ENCODE data around the gene AQP1. TPM values are rescaled to one million over a fixed set of nuclear protein-coding genes. Genes with fewer than 3 reads are reported as not detected.

AQP1 gene
- total RNA-seq, 1 experiment from 2014 or later, result 0.49 TPM

- Histone ChIP-seq H3K4me1 (ENCODE audit: insufficient read depth, low read length, poor library complexity, severe bottlenecking) (no peaks in the 10 kb centered on the region), H3K36me3 (ENCODE audit: insufficient read depth, low read length, poor library complexity, severe bottlenecking) (no peaks in the 10 kb centered on the region), H3K4me3 (ENCODE audit: low read depth, low read length, poor library complexity, severe bottlenecking) (no peak overlapping the region), H3K27me3 (replicated peaks; ENCODE audit: insufficient read depth, low read depth, low read length, poor library complexity) (peaks cover 10% of the 10 kb centered on the region), H3K9me3 (ENCODE audit: low read depth, low read length, poor library complexity, severe bottlenecking) (no peaks in the 10 kb centered on the region), H3K27ac (ENCODE audit: low read depth, low read length, poor library complexity, severe bottlenecking) (no peak overlapping the region)
- POLR2A ChIA-PET (ENCODE audit: low non-redundant PET), result interaction anchor here (0.5 kb wide), 1 partner anchor 17 kb away, joined by 4 read pairs; no protein-coding TSS in a partner anchor
- DNase-seq (ENCODE audit: low spot score), result no peak
- CTCF ChIA-PET, result interaction anchor here (1.3 kb wide), 1 partner anchor 149 kb away, joined by 3 read pairs; no protein-coding TSS in a partner anchor
- BruUV-seq (replicated peaks), result no TSS peak
- intact Hi-C loops (cut with micrococcal nuclease; ENCODE audit: unreplicated experiment), result no loop called here
- TF ChIP-seq CTCF (conservative IDR thresholded peaks at IDR 0.05; ENCODE audit: low read depth, low read length) (no peak), EZH2 (IDR thresholded peaks at IDR 0.05; ENCODE audit: borderline replicate concordance, low read depth, low read length, poor library complexity, severe bottlenecking) (no peak)
Measured at GRCh38 chr7:30973292-30973691, 61.6 kb downstream of the AQP1 start.

- no peak overlapping the region for H3K4me3 ChIP-seq (ENCODE audit: low read depth, low read length, poor library complexity, severe bottlenecking)
- ChIA-PET POLR2A (ENCODE audit: low non-redundant PET) (interaction anchor here (0.5 kb wide), 1 partner anchor 17 kb away, joined by 4 read pairs; no protein-coding TSS in a partner anchor), CTCF (interaction anchor here (1.3 kb wide), 1 partner anchor 148 kb away, joined by 3 read pairs; no protein-coding TSS in a partner anchor)
- H3K4me1 ChIP-seq (ENCODE audit: insufficient read depth, low read length, poor library complexity, severe bottlenecking), result no peaks in the 10 kb centered on the region
- DNase-seq (ENCODE audit: low spot score), result no peak
- H3K36me3 ChIP-seq (ENCODE audit: insufficient read depth, low read length, poor library complexity, severe bottlenecking), result no peaks in the 10 kb centered on the region
- no peaks in the 10 kb centered on the region for H3K9me3 ChIP-seq (ENCODE audit: low read depth, low read length, poor library complexity, severe bottlenecking)
- BruUV-seq (replicated peaks), result no TSS peak
- no peak overlapping the region for H3K27ac ChIP-seq (ENCODE audit: low read depth, low read length, poor library complexity, severe bottlenecking)
- intact Hi-C loops (cut with micrococcal nuclease; ENCODE audit: unreplicated experiment), result no loop called here
- TF ChIP-seq EZH2 (IDR thresholded peaks at IDR 0.05; ENCODE audit: borderline replicate concordance, low read depth, low read length, poor library complexity, severe bottlenecking) (no peak), CTCF (conservative IDR thresholded peaks at IDR 0.05; ENCODE audit: low read depth, low read length) (no peak)
- H3K27me3 ChIP-seq (replicated peaks; ENCODE audit: insufficient read depth, low read depth, low read length, poor library complexity), result peaks cover 10% of the 10 kb centered on the region
Measured at GRCh38 chr7:30973791-30974604, 62.3 kb downstream of the AQP1 start.

GRCh38 chr7:30974605-30975255 lies 63.1 kb downstream of the AQP1 start:
- DNase-seq (ENCODE audit: low spot score), result peak; percentile 25
- no TSS peak for BruUV-seq (replicated peaks)
- TF ChIP-seq CTCF (conservative IDR thresholded peaks at IDR 0.05; ENCODE audit: low read depth, low read length) (peak; percentile 61), EZH2 (IDR thresholded peaks at IDR 0.05; ENCODE audit: borderline replicate concordance, low read depth, low read length, poor library complexity, severe bottlenecking) (no peak)
- ChIA-PET CTCF (no interaction called here), POLR2A (ENCODE audit: low non-redundant PET) (no interaction called here)
- Histone ChIP-seq H3K36me3 (ENCODE audit: insufficient read depth, low read length, poor library complexity, severe bottlenecking) (no peaks in the 10 kb centered on the region), H3K4me1 (ENCODE audit: insufficient read depth, low read length, poor library complexity, severe bottlenecking) (no peaks in the 10 kb centered on the region), H3K4me3 (ENCODE audit: low read depth, low read length, poor library complexity, severe bottlenecking) (no peak overlapping the region), H3K9me3 (ENCODE audit: low read depth, low read length, poor library complexity, severe bottlenecking) (no peaks in the 10 kb centered on the region), H3K27me3 (replicated peaks; ENCODE audit: insufficient read depth, low read depth, low read length, poor library complexity) (peaks cover 10% of the 10 kb centered on the region), H3K27ac (ENCODE audit: low read depth, low read length, poor library complexity, severe bottlenecking) (no peak overlapping the region)
- intact Hi-C loops (cut with micrococcal nuclease; ENCODE audit: unreplicated experiment), result no loop called here

Other genes starting within 250 kb of the AQP1 start
- not detected in 2 replicates for gene CRHR2, start 229.4 kb upstream of the AQP1 start, total RNA-seq (2021)
- 0.11 and 0.17 TPM in 2 replicates for gene INMT, start 159.7 kb upstream of the AQP1 start, total RNA-seq (2021)
- gene MINDY4, start 140.4 kb upstream of the AQP1 start, total RNA-seq (2021), result 3.8 and 4.0 TPM in 2 replicates
- gene GHRHR, start 52.1 kb downstream of the AQP1 start, total RNA-seq (2021), result not detected in 2 replicates
- gene ADCYAP1R1, start 140.5 kb downstream of the AQP1 start, total RNA-seq (2021), result 0.11 TPM in 1 of 2 replicates, not detected in the other